DND-41 (cell line): ENCODE measurements around the gene IRF4.
"Not testable (repeated sequence)": the region's sequence is repeated elsewhere in the genome, so short reads cannot be mapped to it uniquely, and the experiment has no call there.

Experiments
- ATAC-seq: fragments of 200-7000 bp; cut with Tn5 transposase; 3 replicates; pipeline ENCODE4 v1.9.1; 2021; ENCODE audit warnings: low read depth; ENCODE audit not compliant: insufficient read depth
- DNase-seq: peaks from one replicate; pipeline ENCODE4 v3.0.0-alpha.2; 2020
- H2AFZ ChIP-seq: 2 replicates; pipeline ENCODE4 v1.6.0; 2012; ENCODE audit warnings: low read depth, low read length
- H3K27ac ChIP-seq: 2 replicates; pipeline ENCODE4 v1.5.1; 2012; ENCODE audit warnings: low read length, inconsistent platforms
- H3K27me3 ChIP-seq: fragments of 200-600 bp; sonication (generic); 2 replicates; pipeline ENCODE4 v1.6.0; 2012; ENCODE audit warnings: low read length, mild to moderate bottlenecking, inconsistent platforms; ENCODE audit not compliant: insufficient read depth, poor library complexity
- H3K36me3 ChIP-seq: 2 replicates; pipeline ENCODE4 v1.5.1; 2012; ENCODE audit warnings: low read length, inconsistent platforms; ENCODE audit not compliant: insufficient read depth
- H3K4me1 ChIP-seq: 2 replicates; pipeline ENCODE4 v1.5.1; 2012; ENCODE audit warnings: mild to moderate bottlenecking, low read length; ENCODE audit not compliant: insufficient read depth
- H3K4me2 ChIP-seq: 2 replicates; pipeline ENCODE4 v1.6.0; 2012; ENCODE audit warnings: mild to moderate bottlenecking, moderate library complexity, low read length, inconsistent platforms; ENCODE audit not compliant: insufficient read depth
- H3K4me3 ChIP-seq, 2 experiments: fragments of 200-600 bp in 1 of 2; shearing (Covaris generic) in 1 of 2; 2 replicates each; pipeline ENCODE4 v1.5.1; 2012 to 2016; ENCODE audit warnings: inconsistent platforms in 2 of 2, low read length in 2 of 2, mild to moderate bottlenecking in 2 of 2, low read depth in 1 of 2, moderate library complexity in 1 of 2
- H3K79me2 ChIP-seq: 2 replicates; pipeline ENCODE4 v1.6.0; 2012; ENCODE audit warnings: low read length, inconsistent platforms; ENCODE audit not compliant: insufficient read depth
- H3K9ac ChIP-seq: 2 replicates; pipeline ENCODE4 v1.6.0; 2012; ENCODE audit warnings: low read depth, mild to moderate bottlenecking, inconsistent platforms, low read length, moderate library complexity
- H3K9me3 ChIP-seq: 2 replicates; pipeline ENCODE4 v1.5.1; 2012; ENCODE audit warnings: low read length, moderate library complexity, mild to moderate bottlenecking, inconsistent platforms; ENCODE audit not compliant: insufficient read depth, severe bottlenecking
- H4K20me1 ChIP-seq: 2 replicates; pipeline ENCODE4 v1.6.0; 2012; ENCODE audit warnings: low read length; ENCODE audit not compliant: insufficient read depth
- EZH2 ChIP-seq: IDR thresholded peaks from 3 replicates; pipeline ENCODE4 v1.6.1; 2012; ENCODE audit warnings: borderline replicate concordance, low read depth, mild to moderate bottlenecking, moderate library complexity, low read length, inconsistent platforms; ENCODE audit not compliant: severe bottlenecking
- TF ChIP-seq, protein P1 (sequence below): IDR thresholded peaks from 2 replicates; pipeline ENCODE4 v1.5.1; 2012; ENCODE audit warnings: borderline replicate concordance, low read length, moderate library complexity, mild to moderate bottlenecking; ENCODE audit not compliant: poor library complexity, severe bottlenecking; ENCODE audit errors: extremely low read depth

The IRF4 gene

GRCh38 chr6:423055-423798 lies 31.7 kb downstream of the IRF4 start:
- no peak overlapping the region for H3K9ac ChIP-seq
- no peaks in the 10 kb centered on the region for H3K4me1 ChIP-seq
- DNase-seq, result no peak
- TF ChIP-seq, protein P1, sequence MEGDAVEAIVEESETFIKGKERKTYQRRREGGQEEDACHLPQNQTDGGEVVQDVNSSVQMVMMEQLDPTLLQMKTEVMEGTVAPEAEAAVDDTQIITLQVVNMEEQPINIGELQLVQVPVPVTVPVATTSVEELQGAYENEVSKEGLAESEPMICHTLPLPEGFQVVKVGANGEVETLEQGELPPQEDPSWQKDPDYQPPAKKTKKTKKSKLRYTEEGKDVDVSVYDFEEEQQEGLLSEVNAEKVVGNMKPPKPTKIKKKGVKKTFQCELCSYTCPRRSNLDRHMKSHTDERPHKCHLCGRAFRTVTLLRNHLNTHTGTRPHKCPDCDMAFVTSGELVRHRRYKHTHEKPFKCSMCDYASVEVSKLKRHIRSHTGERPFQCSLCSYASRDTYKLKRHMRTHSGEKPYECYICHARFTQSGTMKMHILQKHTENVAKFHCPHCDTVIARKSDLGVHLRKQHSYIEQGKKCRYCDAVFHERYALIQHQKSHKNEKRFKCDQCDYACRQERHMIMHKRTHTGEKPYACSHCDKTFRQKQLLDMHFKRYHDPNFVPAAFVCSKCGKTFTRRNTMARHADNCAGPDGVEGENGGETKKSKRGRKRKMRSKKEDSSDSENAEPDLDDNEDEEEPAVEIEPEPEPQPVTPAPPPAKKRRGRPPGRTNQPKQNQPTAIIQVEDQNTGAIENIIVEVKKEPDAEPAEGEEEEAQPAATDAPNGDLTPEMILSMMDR, result no peak
- TF ChIP-seq EZH2, result no peak
- H3K79me2 ChIP-seq, result no peaks in the 10 kb centered on the region
- no peaks in the 10 kb centered on the region for H3K9me3 ChIP-seq
- H2AFZ ChIP-seq, result no peak overlapping the region
- no peak overlapping the region for H3K4me3 ChIP-seq
- no peak overlapping the region for H3K27ac ChIP-seq
- no peak for ATAC-seq
- no peaks in the 10 kb centered on the region for H3K27me3 ChIP-seq
- no peaks in the 10 kb centered on the region for H3K36me3 ChIP-seq
- H4K20me1 ChIP-seq, result no peaks in the 10 kb centered on the region
- H3K4me2 ChIP-seq, result no peak overlapping the region

GRCh38 chr6:423799-424345 lies 32.3 kb downstream of the IRF4 start:
- no peaks in the 10 kb centered on the region for H4K20me1 ChIP-seq
- DNase-seq (no peak), ATAC-seq (no peak)
- H3K9me3 ChIP-seq, result no peaks in the 10 kb centered on the region
- no peak overlapping the region for H2AFZ ChIP-seq
- H3K36me3 ChIP-seq, result no peaks in the 10 kb centered on the region
- no peaks in the 10 kb centered on the region for H3K4me1 ChIP-seq
- H3K79me2 ChIP-seq, result no peaks in the 10 kb centered on the region
- H3K9ac ChIP-seq, result no peak overlapping the region
- no peaks in the 10 kb centered on the region for H3K27me3 ChIP-seq
- no peak overlapping the region for H3K27ac ChIP-seq
- H3K4me3 ChIP-seq, result no peak overlapping the region
- TF ChIP-seq EZH2, result no peak
- TF ChIP-seq, protein P1, result no peak
- no peak overlapping the region for H3K4me2 ChIP-seq

GRCh38 chr6:424741-425417 lies 33.3 kb downstream of the IRF4 start:
- DNase-seq (no peak), ATAC-seq (no peak)
- TF ChIP-seq EZH2, result no peak
- TF ChIP-seq, protein P1, result no peak
- no peak overlapping the region for H3K4me2 ChIP-seq
- no peaks in the 10 kb centered on the region for H3K4me1 ChIP-seq
- no peak overlapping the region for H3K4me3 ChIP-seq
- H3K27ac ChIP-seq, result no peak overlapping the region
- H4K20me1 ChIP-seq, result 0 out of 2 replicates have a peak, but pooled peaks cover 2% of the 10 kb centered on the region
- H3K9ac ChIP-seq, result no peak overlapping the region
- no peaks in the 10 kb centered on the region for H3K79me2 ChIP-seq
- H3K27me3 ChIP-seq, result no peaks in the 10 kb centered on the region
- H2AFZ ChIP-seq, result no peak overlapping the region
- no peaks in the 10 kb centered on the region for H3K9me3 ChIP-seq
- no peaks in the 10 kb centered on the region for H3K36me3 ChIP-seq

DNA sequence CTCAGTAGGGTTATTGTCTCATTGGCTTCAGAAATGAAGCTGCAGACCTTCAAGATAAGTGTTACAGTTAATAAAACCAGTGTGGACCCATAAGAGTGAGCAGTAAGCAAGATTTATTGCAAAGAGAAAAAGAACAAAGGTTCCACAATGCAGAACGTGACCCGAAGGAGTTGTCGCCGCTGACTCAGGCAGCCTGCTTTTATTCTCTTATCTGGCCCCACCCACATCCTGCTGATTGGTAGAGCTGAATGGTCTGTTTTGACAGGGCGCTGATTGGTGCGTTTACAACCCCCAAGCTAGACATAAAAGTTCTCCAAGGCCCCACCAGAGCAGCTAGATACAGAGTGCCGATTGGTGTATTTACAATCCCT lies 33.9 kb downstream of the IRF4 start:
- H3K79me2 ChIP-seq, ATAC-seq, H3K4me3 ChIP-seq, H3K9me3 ChIP-seq, H3K27ac ChIP-seq, H4K20me1 ChIP-seq, H3K4me2 ChIP-seq, H3K4me1 ChIP-seq, H3K36me3 ChIP-seq, H3K27me3 ChIP-seq, H3K9ac ChIP-seq, DNase-seq, H2AFZ ChIP-seq: not testable (repeated sequence)

- H3K4me1 ChIP-seq, DNase-seq: not testable (repeated sequence)
Measured at GRCh38 chr6:426198-426738, 34.7 kb downstream of the IRF4 start.

More at GRCh38 chr6:426198-426738, 34.7 kb downstream of the IRF4 start:
- not testable (repeated sequence) for H3K79me2 ChIP-seq, H3K27ac ChIP-seq, H3K4me2 ChIP-seq, H3K9ac ChIP-seq, H3K27me3 ChIP-seq, H4K20me1 ChIP-seq, ATAC-seq, H2AFZ ChIP-seq, H3K4me3 ChIP-seq, H3K9me3 ChIP-seq, H3K36me3 ChIP-seq
